H1 (cell line): Measurements from ENCODE around the gene TOP2A. TPM values are rescaled to one million over a fixed set of nuclear protein-coding genes. Genes with fewer than 3 reads are reported as not detected.

Experiments
- CTCF ChIA-PET: fragments of 300-600 bp; sonication (Branson Sonifier 250); formaldehyde crosslinking; loops from one replicate; lab custom pipeline; 2021; ENCODE audit not compliant: partially characterized antibody; lab: Charles Lee
- POLR2A ChIA-PET: fragments of 300-600 bp; sonication (Branson Sonifier 250); formaldehyde crosslinking; loops from one replicate; lab custom pipeline; 2021; ENCODE audit warnings: inconsistent platforms; ENCODE audit not compliant: partially characterized antibody; lab: Charles Lee
- DNase-seq, 2 experiments: peaks; one replicate each; pipeline versions ENCODE4 v3.0.0 to v3.0.0-alpha.2; 2010 to 2022; ENCODE audit warnings: low spot score in 2 of 2, low read depth in 1 of 2, mixed read lengths in 1 of 2
- FAIRE-seq: peaks from 2 replicates; lab custom pipeline; 2011; peaks lifted over from hg19 to GRCh38; lab: Jason Lieb, UNC
- H2AFZ ChIP-seq: 2 replicates; pipeline ENCODE4 v1.8.1; 2012; ENCODE audit warnings: low read length, inconsistent platforms
- H2AK5ac ChIP-seq: 2 replicates; pipeline ENCODE4 v1.6.1; 2013; ENCODE audit warnings: low read depth, low read length
- H2BK120ac ChIP-seq: replicated peaks from 2 replicates; pipeline ENCODE3; 2013; ENCODE audit warnings: low read depth, low read length, inconsistent platforms
- H2BK12ac ChIP-seq: 2 replicates; pipeline ENCODE4 v1.6.1; 2013; ENCODE audit warnings: low read depth, low read length
- H2BK15ac ChIP-seq: 2 replicates; pipeline ENCODE4 v1.6.1; 2013; ENCODE audit warnings: low read length
- H2BK20ac ChIP-seq: 2 replicates; pipeline ENCODE4 v1.6.1; 2013; ENCODE audit warnings: low read length
- H2BK5ac ChIP-seq: 2 replicates; pipeline ENCODE4 v1.6.1; 2013; ENCODE audit warnings: low read depth, low read length
- H3K14ac ChIP-seq: 2 replicates; pipeline ENCODE4 v1.6.1; 2013; ENCODE audit warnings: inconsistent platforms; ENCODE audit not compliant: insufficient read length
- H3K18ac ChIP-seq: 2 replicates; pipeline ENCODE4 v1.6.1; 2013; ENCODE audit warnings: low read length; ENCODE audit errors: extremely low read depth
- H3K23ac ChIP-seq: 2 replicates; pipeline ENCODE4 v1.6.1; 2013; ENCODE audit warnings: inconsistent platforms; ENCODE audit not compliant: insufficient read length
- H3K23me2 ChIP-seq: 2 replicates; pipeline ENCODE4 v1.6.1; 2013; ENCODE audit warnings: low read depth, low read length
- H3K27ac ChIP-seq: 2 replicates; pipeline ENCODE4 v1.6.1; 2011; ENCODE audit warnings: low read depth, low read length, inconsistent platforms
- H3K27me3 ChIP-seq, 4 experiments: replicated peaks in 1 of 4; 1 replicate in 1 of 4; 2 replicates in 3 of 4; pipeline versions ENCODE4 v1.6.1 to v1.8.1; 2011 to 2013; ENCODE audit warnings: low read length in 3 of 4, mild to moderate bottlenecking in 3 of 4, inconsistent platforms in 2 of 4, mixed read lengths in 2 of 4, moderate library complexity in 1 of 4; ENCODE audit not compliant: control insufficient read depth in 3 of 4, insufficient read depth in 3 of 4; ENCODE audit errors: extremely low read depth in 1 of 4
- H3K36me3 ChIP-seq, 4 experiments: 2 replicates each; pipeline versions ENCODE4 v1.6.1 to v1.8.1; 2011 to 2013; ENCODE audit warnings: mild to moderate bottlenecking in 4 of 4, low read length in 3 of 4, moderate library complexity in 2 of 4, control low read depth in 1 of 4, inconsistent platforms in 1 of 4; ENCODE audit not compliant: insufficient read depth in 4 of 4, control insufficient read depth in 2 of 4
- H3K4ac ChIP-seq: replicated peaks from 2 replicates; pipeline ENCODE3; 2013; ENCODE audit warnings: low read length, low read depth, mixed read lengths, inconsistent platforms; ENCODE audit not compliant: insufficient read length
- H3K4me1 ChIP-seq, 4 experiments: replicated peaks in 1 of 4; 1 replicate in 1 of 4; 2 replicates in 3 of 4; pipeline versions ENCODE4 v1.6.1 to v1.8.1; 2011 to 2013; ENCODE audit warnings: low read length in 3 of 4, inconsistent platforms in 2 of 4, mixed read lengths in 1 of 4; ENCODE audit not compliant: insufficient read depth in 4 of 4, control insufficient read depth in 3 of 4
- H3K4me2 ChIP-seq, 2 experiments: 2 replicates each; pipeline versions ENCODE4 v1.6.1 to v1.8.1; 2011 to 2013; ENCODE audit warnings: low read depth in 2 of 2, low read length in 2 of 2, control low read depth in 1 of 2, inconsistent platforms in 1 of 2, mild to moderate bottlenecking in 1 of 2; ENCODE audit not compliant: insufficient read depth in 1 of 2
- H3K4me3 ChIP-seq, 4 experiments: fragments of 200-600, 300-600 bp in 1 of 4; sonication (generic), shearing (Covaris generic), sonication (Bioruptor Twin) in 1 of 4; 2 replicates each; pipeline versions ENCODE4 v1.5.1 to v1.8.1; 2011 to 2016; ENCODE audit warnings: low read length in 4 of 4, low read depth in 3 of 4, control low read depth in 2 of 4, inconsistent platforms in 2 of 4, mild to moderate bottlenecking in 2 of 4, mixed read lengths in 1 of 4, moderate library complexity in 1 of 4; ENCODE audit not compliant: insufficient read depth in 2 of 4; ENCODE audit errors: extremely low read depth in 1 of 4
- H3K56ac ChIP-seq: replicated peaks from 2 replicates; pipeline ENCODE3; 2013; ENCODE audit warnings: low read depth, mild to moderate bottlenecking, mixed read lengths, low read length, inconsistent platforms; ENCODE audit not compliant: insufficient read length
- H3K79me1 ChIP-seq: 2 replicates; pipeline ENCODE4 v1.6.1; 2013; ENCODE audit warnings: low read depth, low read length, control low read depth
- H3K79me2 ChIP-seq, 2 experiments: 2 replicates each; pipeline versions ENCODE4 v1.6.1 to v1.8.1; 2012 to 2013; ENCODE audit warnings: low read length in 2 of 2, mild to moderate bottlenecking in 2 of 2, inconsistent platforms in 1 of 2; ENCODE audit not compliant: insufficient read depth in 2 of 2, control insufficient read depth in 1 of 2
- H3K9ac ChIP-seq, 4 experiments: replicated peaks in 1 of 4; 1 replicate in 1 of 4; 2 replicates in 3 of 4; pipeline versions ENCODE4 v1.6.1 to v1.8.1; 2011 to 2013; ENCODE audit warnings: low read depth in 3 of 4, low read length in 3 of 4, control low read depth in 2 of 4, mild to moderate bottlenecking in 2 of 4, moderate library complexity in 2 of 4, inconsistent platforms in 1 of 4; ENCODE audit errors: extremely low read depth in 1 of 4
- H3K9me3 ChIP-seq, 2 experiments: 2 replicates each; pipeline versions ENCODE4 v1.6.1 to v1.8.1; 2012 to 2013; ENCODE audit warnings: mild to moderate bottlenecking in 2 of 2, moderate library complexity in 2 of 2, control low read depth in 1 of 2, inconsistent platforms in 1 of 2, low read depth in 1 of 2, low read length in 1 of 2, mixed read lengths in 1 of 2; ENCODE audit not compliant: insufficient read depth in 2 of 2
- H4K20me1 ChIP-seq, 2 experiments: replicated peaks in 1 of 2; 2 replicates each; pipeline versions ENCODE3 to v1.8.1; 2011 to 2013; ENCODE audit warnings: inconsistent platforms in 2 of 2, low read length in 2 of 2, mild to moderate bottlenecking in 1 of 2; ENCODE audit not compliant: insufficient read depth in 2 of 2, control insufficient read depth in 1 of 2
- H4K5ac ChIP-seq: 2 replicates; pipeline ENCODE4 v1.6.1; 2013; ENCODE audit warnings: low read length, low read depth, mixed read lengths, inconsistent platforms; ENCODE audit not compliant: insufficient read length
- H4K8ac ChIP-seq: 2 replicates; pipeline ENCODE4 v1.8.0; 2013; ENCODE audit warnings: mild to moderate bottlenecking, moderate library complexity, low read length, inconsistent platforms; ENCODE audit not compliant: insufficient read depth; ENCODE audit errors: extremely low read depth
- H4K91ac ChIP-seq: replicated peaks from 2 replicates; pipeline ENCODE3; 2013; ENCODE audit warnings: low read length, mixed read lengths, inconsistent platforms; ENCODE audit not compliant: insufficient read length
- CTCF ChIP-seq, 3 experiments: IDR thresholded peaks; 1 replicate in 2 of 3; 2 replicates in 1 of 3; pipeline versions ENCODE4 v1.5.1 to v1.6.1; 2011; ENCODE audit warnings: low read length in 3 of 3, mild to moderate bottlenecking in 3 of 3, inconsistent platforms in 2 of 3, low read depth in 1 of 3, moderate library complexity in 1 of 3; ENCODE audit not compliant: insufficient read depth in 1 of 3; ENCODE audit errors: control extremely low read depth in 1 of 3
- JUND ChIP-seq: IDR thresholded peaks from 2 replicates; pipeline ENCODE4 v1.6.1; 2011; ENCODE audit warnings: mild to moderate bottlenecking, improper control_type of control experiment, low read length
- KDM5A ChIP-seq: fragments of 200-600 bp; IDR thresholded peaks from 2 replicates; pipeline ENCODE4 v1.7.1; 2012; ENCODE audit warnings: mild to moderate bottlenecking, low read length, inconsistent platforms, mixed read lengths
- PHF8 ChIP-seq: fragments of 200-600 bp; sonication (generic); conservative IDR thresholded peaks from 2 replicates; pipeline ENCODE4 v1.7.1; 2012; ENCODE audit warnings: low read depth, mild to moderate bottlenecking, inconsistent platforms, low read length, moderate library complexity
- RAD21 ChIP-seq, 2 experiments: IDR thresholded peaks in 1 of 2; conservative IDR thresholded peaks in 1 of 2; 2 replicates each; pipeline ENCODE4 v1.6.1; 2011; ENCODE audit warnings: low read depth in 2 of 2, low read length in 2 of 2, improper control_type of control experiment in 1 of 2, inconsistent platforms in 1 of 2, mild to moderate bottlenecking in 1 of 2, moderate library complexity in 1 of 2
- YY1 ChIP-seq: IDR thresholded peaks from 2 replicates; pipeline ENCODE4 v1.6.1; 2011; ENCODE audit warnings: low read depth, mild to moderate bottlenecking, low read length
- WGBS, 2 experiments: shearing (Covaris generic) in 1 of 2; methylation state at CpG; one replicate each; pipeline versions ENCODE4 v1.1.6 to v1.1.7; 2013 to 2015; ENCODE audit warnings: low lambda C conversion rate in 2 of 2, mixed read lengths in 2 of 2, inconsistent platforms in 1 of 2, low coverage in 1 of 2, missing lambda C conversion rate in 1 of 2; ENCODE audit not compliant: insufficient replicate concordance in 2 of 2, insufficient coverage in 1 of 2, insufficient read length in 1 of 2; ENCODE audit errors: extremely low coverage in 1 of 2, missing lambda C conversion rate in 1 of 2; 5-methylcytosine and 5-hydroxymethylcytosine counted together
- polyA plus RNA-seq, 7 experiments: library from polyadenylated mRNA; depleted of rRNA in 3 of 7; stranded (reverse) in 5 of 7; unstranded in 2 of 7; fragments of >200 nt in 5 of 7; fragments of 200-250 nt in 2 of 7; gene quantifications; 1 replicate in 5 of 7; 2 replicates in 1 of 7; 4 replicates in 1 of 7; pipeline versions ENCODE4 v1.2.1 to v1.2.3, GENCODE V29; 2011 to 2013; ENCODE audit warnings: missing spikeins in 2 of 7, mixed read lengths in 2 of 7
- total RNA-seq: library from RNA; stranded (reverse); fragmentation: NEBNext Ultra II Directional; extraction: Animal tissue kit (Norgen Biotek cat#: 25700); gene quantifications from 2 replicates; pipeline ENCODE4 v1.2.1, GENCODE V29; 2021
- TF ChIP-seq, protein P1 (sequence below): IDR thresholded peaks from 2 replicates; pipeline ENCODE4 v1.6.1; 2011; ENCODE audit warnings: low read depth, mild to moderate bottlenecking, low read length; ENCODE audit not compliant: insufficient read depth

The TOP2A gene
- total and polyA plus RNA-seq, 2 of the 8 experiments (the other 6 are each of a cell fraction or from before 2014, with no cell fraction given): 83.1 to 291 TPM

DNA sequence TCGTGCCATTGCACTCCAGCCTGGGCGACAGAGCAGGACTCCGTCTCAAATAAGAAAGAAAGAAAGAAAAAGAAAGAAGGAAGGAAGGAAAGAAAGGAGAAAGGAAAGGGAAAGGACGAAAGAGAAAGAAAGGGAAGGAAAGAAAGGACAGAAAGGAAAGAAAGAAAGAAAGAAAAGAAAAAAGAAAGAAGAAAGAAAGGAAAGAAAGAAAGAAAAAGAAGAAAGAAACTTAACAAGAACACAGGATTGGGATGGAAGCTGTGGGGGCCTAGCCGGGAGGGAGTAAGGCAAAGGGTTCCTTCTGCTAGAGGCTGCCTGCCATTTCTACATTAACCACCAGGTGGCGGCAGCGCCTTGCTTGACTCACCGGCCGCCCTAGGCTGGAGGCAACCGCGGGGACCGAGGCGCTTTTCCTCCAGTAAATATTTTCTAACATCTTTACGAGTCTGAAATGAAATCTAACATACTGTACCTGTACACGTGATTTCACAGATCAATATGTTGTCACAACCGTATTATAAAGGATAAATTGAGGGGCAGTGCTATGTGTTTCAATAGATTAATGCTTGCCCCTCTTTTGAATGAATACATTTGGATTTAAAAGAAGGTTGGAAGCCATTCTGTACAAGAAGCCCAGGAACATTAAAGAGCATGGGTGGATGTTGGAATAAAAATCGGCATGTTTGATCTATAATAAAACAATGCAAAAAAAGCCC lies 59.2 kb downstream of the TOP2A start:
- POLR2A ChIA-PET: interaction anchor here (1.0 to 27.8 kb wide), 5 partner anchors 30 to 174 kb away, joined by 3 to 570 read pairs (median 4); partner anchors contain the start of genes CDC6 and RARA
- Histone ChIP-seq H3K4me1 (peaks cover 6 to 32% (median 17%) of the 10 kb centered on the region in 4 experiments), H3K9ac (no peak overlapping the region)
- TF ChIP-seq RAD21 (IDR thresholded peaks at IDR 0.05 in 1 of 2, conservative IDR thresholded peaks at IDR 0.05 in 1 of 2; ENCODE audit: low read depth in 2 of 2, low read length in 2 of 2) (peak; percentile 96 to 97), KDM5A (no peak), PHF8 (no peak), YY1 (peak; percentile 47; the same call in 1 of the 2 replicates), CTCF (IDR thresholded peaks at IDR 0.05; ENCODE audit: control extremely low read depth in 1 of 3, insufficient read depth in 1 of 3, low read depth in 1 of 3, low read length in 3 of 3) (peak; percentile 90 to 96 (median 93)), JUND (peak; percentile 40; the same call in 1 of the 2 replicates)
- TF ChIP-seq, protein P1, sequence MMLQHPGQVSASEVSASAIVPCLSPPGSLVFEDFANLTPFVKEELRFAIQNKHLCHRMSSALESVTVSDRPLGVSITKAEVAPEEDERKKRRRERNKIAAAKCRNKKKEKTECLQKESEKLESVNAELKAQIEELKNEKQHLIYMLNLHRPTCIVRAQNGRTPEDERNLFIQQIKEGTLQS: 0 out of 2 replicates have a peak, but pooled peaks have one; percentile 21

More for the DNA sequence above, 59.2 kb downstream of the TOP2A start:
- H2BK15ac ChIP-seq: no peak overlapping the region
- H4K20me1 ChIP-seq: peaks cover 0 to 6% of the 10 kb centered on the region in 2 experiments
- no peak overlapping the region for H3K4me2 ChIP-seq
- FAIRE-seq: peak; percentile 32
- H3K27me3 ChIP-seq: peaks cover 7 to 17% (median 14%) of the 10 kb centered on the region in 4 experiments
- H3K9me3 ChIP-seq: no peaks in the 10 kb centered on the region
- H3K18ac ChIP-seq: no peak overlapping the region
- no peaks in the 10 kb centered on the region for H3K36me3 ChIP-seq
- H3K4me3 ChIP-seq: peak overlapping the region in 1 of 4 experiments; percentile 11; a peak in 1 of 8 replicates
- H3K27ac ChIP-seq: no peak overlapping the region
- peak in 1 of 2 experiments; percentile 98 for DNase-seq
- no peak overlapping the region for H2BK12ac ChIP-seq
- H3K79me1 ChIP-seq: no peaks in the 10 kb centered on the region
- no peak overlapping the region for H2AK5ac ChIP-seq
- H2AFZ ChIP-seq: no peak overlapping the region
- no peak overlapping the region for H3K4ac ChIP-seq
- H2BK120ac ChIP-seq: no peak overlapping the region
- no peak overlapping the region for H4K5ac ChIP-seq
- H2BK5ac ChIP-seq: no peak overlapping the region
- no peak overlapping the region for H3K56ac ChIP-seq
- CTCF ChIA-PET: interaction anchor here (0.5 to 30.8 kb wide), 24 partner anchors 8 to 658 kb away, joined by 3 to 1198 read pairs (median 6); partner anchors contain the start of genes RARA and WIPF2
- no peak overlapping the region for H3K23ac ChIP-seq
- 19% methylated on average over 17 of the region's 17 CpGs; no CpG with 5 or more reads in 1 of the 2 experiments for WGBS, 2 experiments
- no peak overlapping the region for H3K14ac ChIP-seq
- H3K23me2 ChIP-seq: peaks cover 5% of the 10 kb centered on the region; the same call in 1 of the 2 replicates
- no peak overlapping the region for H4K8ac ChIP-seq
- no peak overlapping the region for H4K91ac ChIP-seq
- no peak overlapping the region for H2BK20ac ChIP-seq
- no peaks in the 10 kb centered on the region for H3K79me2 ChIP-seq
